ENCODE data around the gene SCN4B. TPM values are rescaled to one million over a fixed set of nuclear protein-coding genes. Genes with fewer than 3 reads are reported as not detected.

Gene SCN4B
- total and polyA plus RNA-seq, 12 donors, result 0.17 to 16.9 (median 4.6) TPM

GRCh38 chr11:118200497-118200896, 47.9 kb upstream of the SCN4B start:
- intact Hi-C loops (cut with DNase I), result no loop called here
- peaks cover 0 to 10% of the 10 kb centered on the region in 2 donors for H3K4me1 ChIP-seq (replicated peaks in 1 of 2)
- DNase-seq, result no peak
- H3K27ac ChIP-seq, result no peak overlapping the region
- H3K4me3 ChIP-seq, result no peak overlapping the region
- TF ChIP-seq, protein P1, sequence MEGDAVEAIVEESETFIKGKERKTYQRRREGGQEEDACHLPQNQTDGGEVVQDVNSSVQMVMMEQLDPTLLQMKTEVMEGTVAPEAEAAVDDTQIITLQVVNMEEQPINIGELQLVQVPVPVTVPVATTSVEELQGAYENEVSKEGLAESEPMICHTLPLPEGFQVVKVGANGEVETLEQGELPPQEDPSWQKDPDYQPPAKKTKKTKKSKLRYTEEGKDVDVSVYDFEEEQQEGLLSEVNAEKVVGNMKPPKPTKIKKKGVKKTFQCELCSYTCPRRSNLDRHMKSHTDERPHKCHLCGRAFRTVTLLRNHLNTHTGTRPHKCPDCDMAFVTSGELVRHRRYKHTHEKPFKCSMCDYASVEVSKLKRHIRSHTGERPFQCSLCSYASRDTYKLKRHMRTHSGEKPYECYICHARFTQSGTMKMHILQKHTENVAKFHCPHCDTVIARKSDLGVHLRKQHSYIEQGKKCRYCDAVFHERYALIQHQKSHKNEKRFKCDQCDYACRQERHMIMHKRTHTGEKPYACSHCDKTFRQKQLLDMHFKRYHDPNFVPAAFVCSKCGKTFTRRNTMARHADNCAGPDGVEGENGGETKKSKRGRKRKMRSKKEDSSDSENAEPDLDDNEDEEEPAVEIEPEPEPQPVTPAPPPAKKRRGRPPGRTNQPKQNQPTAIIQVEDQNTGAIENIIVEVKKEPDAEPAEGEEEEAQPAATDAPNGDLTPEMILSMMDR (IDR thresholded peaks at IDR 0.05), result no peak
- no peak for TF ChIP-seq POLR2A (IDR thresholded peaks at IDR 0.05)
- WGBS, 4 donors, result 74 to 84% (median 84%) methylated on average over 3 to 5 of the region's 5 CpGs
- no peaks in the 10 kb centered on the region for H3K36me3 ChIP-seq (replicated peaks in 1 of 2)
- no peaks in the 10 kb centered on the region for H3K9me3 ChIP-seq (replicated peaks in 1 of 3)
- no peaks in the 10 kb centered on the region for H3K27me3 ChIP-seq

DNA sequence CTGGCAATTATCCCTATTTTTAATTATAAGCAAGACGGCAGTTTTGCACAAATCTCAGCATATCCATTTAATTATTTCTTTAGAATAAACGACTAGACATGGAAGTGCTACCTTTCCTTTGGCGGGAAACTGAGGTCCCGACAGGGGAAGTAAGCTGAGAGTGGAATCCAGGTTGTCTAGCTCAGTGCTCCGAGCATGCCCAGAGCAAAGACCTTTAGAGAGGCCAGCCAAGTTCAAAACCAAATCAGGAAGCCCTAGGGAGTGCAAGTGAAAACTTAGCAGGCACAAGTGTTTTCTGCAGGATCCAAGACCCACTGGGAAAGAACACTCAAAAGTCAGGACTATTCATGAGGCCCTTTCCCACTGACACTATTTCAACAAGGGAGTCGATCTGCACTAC, 46.5 kb upstream of the SCN4B start:
- no peak for DNase-seq
- no peaks in the 10 kb centered on the region for H3K36me3 ChIP-seq (replicated peaks in 1 of 2)
- no peaks in the 10 kb centered on the region for H3K9me3 ChIP-seq (replicated peaks in 1 of 3)
- H3K4me1 ChIP-seq (replicated peaks in 1 of 2), result peaks cover 0 to 10% of the 10 kb centered on the region in 2 donors
- H3K27me3 ChIP-seq, result no peaks in the 10 kb centered on the region
- H3K4me3 ChIP-seq, result no peak overlapping the region
- 69 to 76% (median 71%) methylated on average over 6 of the region's 6 CpGs for WGBS, 4 donors
- intact Hi-C loops (cut with DNase I), result loop anchor here (2.0 to 5.0 kb wide), 2 partner anchors 153 to 154 kb away; no protein-coding TSS in a partner anchor
- H3K27ac ChIP-seq, result no peak overlapping the region
- no peak for TF ChIP-seq POLR2A (IDR thresholded peaks at IDR 0.05)
- TF ChIP-seq, protein P1 (IDR thresholded peaks at IDR 0.05), result no peak

DNA sequence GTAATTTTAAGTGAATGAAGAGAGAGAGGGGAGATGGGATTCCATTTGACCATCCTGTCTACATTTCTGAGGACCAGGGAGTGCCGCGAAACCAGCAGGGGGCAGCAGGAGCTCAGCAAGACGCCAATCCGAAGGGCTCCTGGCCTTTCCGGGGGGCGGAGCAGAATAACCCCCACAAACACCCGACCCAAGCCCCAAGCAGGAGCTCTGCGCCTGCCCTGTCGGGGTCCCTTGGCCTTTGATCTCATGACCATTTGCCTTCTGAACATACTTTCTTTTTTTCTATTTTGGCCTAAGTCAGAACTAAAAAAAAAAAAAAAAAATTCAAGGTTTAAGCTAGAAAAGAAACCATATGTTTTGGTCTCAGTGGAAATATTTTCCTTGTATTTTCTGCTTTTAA, 45.7 kb upstream of the SCN4B start:
- H3K27ac ChIP-seq, result no peak overlapping the region
- TF ChIP-seq, protein P1 (IDR thresholded peaks at IDR 0.05), result peak; percentile 64 to 87 (median 80)
- no peak for TF ChIP-seq POLR2A (IDR thresholded peaks at IDR 0.05)
- no peaks in the 10 kb centered on the region for H3K9me3 ChIP-seq (replicated peaks in 1 of 3)
- no peaks in the 10 kb centered on the region for H3K27me3 ChIP-seq
- intact Hi-C loops (cut with DNase I), result loop anchor here (2.0 to 5.0 kb wide), 2 partner anchors 154 kb away; no protein-coding TSS in a partner anchor
- H3K36me3 ChIP-seq (replicated peaks in 1 of 2), result no peaks in the 10 kb centered on the region
- no peak overlapping the region for H3K4me3 ChIP-seq
- DNase-seq, result peak; percentile 67 to 84 (median 71)
- H3K4me1 ChIP-seq (replicated peaks in 1 of 2), result peaks cover 0 to 10% of the 10 kb centered on the region in 2 donors
- WGBS, 4 donors, result 0 to 1% (median 0%) methylated on average over 5 to 9 of the region's 9 CpGs

- peak; percentile 36 to 84 (median 51) for DNase-seq
- Histone ChIP-seq H3K27ac (peak overlapping the region in 1 of 5 donors; percentile 31), H3K36me3 (replicated peaks in 1 of 2) (no peaks in the 10 kb centered on the region), H3K4me1 (replicated peaks in 1 of 2) (peaks cover 0 to 10% of the 10 kb centered on the region in 2 donors), H3K9me3 (replicated peaks in 1 of 3) (no peaks in the 10 kb centered on the region), H3K27me3 (no peaks in the 10 kb centered on the region), H3K4me3 (no peak overlapping the region)
- TF ChIP-seq, protein P1 (IDR thresholded peaks at IDR 0.05), result no peak
- TF ChIP-seq POLR2A (IDR thresholded peaks at IDR 0.05), result no peak
- 54 to 61% (median 57%) methylated on average over 9 to 10 of the region's 10 CpGs for WGBS, 4 donors
- intact Hi-C loops (cut with DNase I), result loop anchor here in 1 of 2 donors (5.0 kb wide), 1 partner anchor 157 kb away; no protein-coding TSS in a partner anchor
Measured at GRCh38 chr11:118194835-118195627, 42.4 kb upstream of the SCN4B start.
